Naive B cell (primary cell): Measurements from ENCODE around the gene ABCC3. TPM values are rescaled to one million over a fixed set of nuclear protein-coding genes. Genes with fewer than 3 reads are reported as not detected.
A peak's percentile ranks its signal among the peaks of the same experiment; 100 is the strongest.
"Not testable (repeated sequence)": the region's sequence is repeated elsewhere in the genome, so short reads cannot be mapped to it uniquely, and the experiment has no call there.

Source experiments
- ATAC-seq, 2 donors: fragments of 150-1000 bp; cut with Tn5 transposase; 2 replicates each; pipeline ENCODE4 v1.10.0; 2021; ENCODE audit warnings: low read depth in 2 of 2, mild to moderate bottlenecking in 2 of 2, moderate library complexity in 2 of 2
- DNase-seq: peaks from one replicate; pipeline ENCODE4 v3.0.0; 2022
- H3K27ac Mint-ChIP-seq, 6 donors: one replicate each; pipeline ENCODE4 v1.8.0; 2020 to 2022; ENCODE audit warnings: mild to moderate bottlenecking in 6 of 6, mixed read lengths in 6 of 6, moderate library complexity in 5 of 6, inconsistent platforms in 2 of 6
- H3K27me3 Mint-ChIP-seq, 3 donors: one replicate each; pipeline ENCODE4 v1.8.0; 2021 to 2022; ENCODE audit warnings: mixed read lengths in 3 of 3, mild to moderate bottlenecking in 1 of 3
- H3K36me3 Mint-ChIP-seq, 2 donors: one replicate each; pipeline ENCODE4 v1.8.0; 2020 to 2022; ENCODE audit warnings: mixed read lengths in 2 of 2, inconsistent platforms in 1 of 2, mild to moderate bottlenecking in 1 of 2
- H3K4me1 Mint-ChIP-seq, 3 donors: one replicate each; pipeline ENCODE4 v1.8.0; 2020 to 2022; ENCODE audit warnings: mixed read lengths in 3 of 3, inconsistent platforms in 1 of 3, mild to moderate bottlenecking in 1 of 3, moderate library complexity in 1 of 3
- H3K4me3 Mint-ChIP-seq, 8 donors: one replicate each; pipeline ENCODE4 v1.8.0; 2020 to 2022; ENCODE audit warnings: mild to moderate bottlenecking in 8 of 8, mixed read lengths in 8 of 8, moderate library complexity in 8 of 8, inconsistent platforms in 2 of 8
- H3K9me3 Mint-ChIP-seq, 7 donors: one replicate each; pipeline ENCODE4 v1.8.0; 2020 to 2022; ENCODE audit warnings: mixed read lengths in 7 of 7, mild to moderate bottlenecking in 5 of 7, inconsistent platforms in 2 of 7, moderate library complexity in 1 of 7
- polyA plus RNA-seq, 6 donors: library from polyadenylated mRNA; unstranded; fragments of 300-500 nt; fragmentation: Illumina TruSeq; gene quantifications; one replicate each; pipeline ENCODE4 v1.2.3, GENCODE V29; 2021; ENCODE audit warnings: low read depth in 6 of 6

Gene ABCC3
- polyA plus RNA-seq, 6 donors from 2014 or later, result 0.44 to 0.99 (median 0.76) TPM; not detected in 2

- Mint-ChIP-seq H3K4me1 (peaks cover 0 to 6% (median 0%) of the 10 kb centered on the region in 3 donors), H3K36me3 (peaks cover 0 to 8% of the 10 kb centered on the region in 2 donors), H3K27me3 (no peaks in the 10 kb centered on the region), H3K9me3 (no peaks in the 10 kb centered on the region), H3K27ac (peak overlapping the region in 1 of 6 donors; percentile 23), H3K4me3 (peak overlapping the region in 1 of 8 donors; percentile 66)
- no peak for ATAC-seq
- no peak for DNase-seq
These were observed 57.9 kb downstream of the ABCC3 start for GRCh38 chr17:50692448-50693035.

DNA sequence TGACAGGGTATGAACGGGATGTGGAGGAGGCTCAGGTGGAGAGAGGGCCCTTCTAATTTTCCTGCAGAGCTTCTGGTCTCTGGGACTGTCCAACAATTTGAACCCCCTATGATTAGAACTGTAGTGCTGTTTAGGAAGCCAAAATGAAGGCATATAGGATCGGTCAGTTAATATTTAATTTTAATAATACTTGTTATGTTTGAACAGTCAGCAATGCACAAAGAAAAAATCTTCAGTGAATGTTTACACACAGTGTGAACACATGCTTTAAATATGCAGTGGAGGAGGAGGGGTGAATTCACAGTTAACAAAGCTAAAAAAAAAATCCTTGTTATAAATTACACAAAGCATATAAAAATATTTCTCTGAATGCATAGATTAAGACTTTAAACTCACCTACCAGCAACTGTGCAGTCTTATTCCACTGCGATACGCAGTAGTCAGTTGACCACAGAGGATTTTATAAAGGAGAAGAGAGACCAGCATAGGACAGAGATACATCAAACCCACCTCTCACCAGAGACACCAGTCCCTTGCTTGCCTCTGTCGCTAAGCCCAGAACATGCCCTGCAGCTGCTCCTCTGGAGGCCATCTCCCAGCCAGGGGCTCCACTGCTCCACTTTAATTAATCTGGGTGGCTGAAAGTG is 58.5 kb downstream of the ABCC3 start:
- Mint-ChIP-seq H3K36me3 (peaks cover under 1 to 8% of the 10 kb centered on the region in 2 donors), H3K9me3 (no peaks in the 10 kb centered on the region), H3K4me1 (peaks cover 0 to 7% (median 0%) of the 10 kb centered on the region in 3 donors), H3K27me3 (no peaks in the 10 kb centered on the region), H3K27ac (no peak overlapping the region), H3K4me3 (peak overlapping the region in 1 of 8 donors; percentile 66)
- ATAC-seq (no peak), DNase-seq (no peak)

GRCh38 chr17:50696365-50696879 is 61.7 kb downstream of the ABCC3 start:
- Mint-ChIP-seq H3K27ac (no peak overlapping the region), H3K27me3 (no peaks in the 10 kb centered on the region), H3K9me3 (no peaks in the 10 kb centered on the region), H3K4me3 (no peak overlapping the region), H3K36me3 (peaks cover 5 to 8% of the 10 kb centered on the region in 2 donors), H3K4me1 (peaks cover 0 to 7% (median 3%) of the 10 kb centered on the region in 3 donors)
- ATAC-seq (no peak), DNase-seq (no peak)

DNA sequence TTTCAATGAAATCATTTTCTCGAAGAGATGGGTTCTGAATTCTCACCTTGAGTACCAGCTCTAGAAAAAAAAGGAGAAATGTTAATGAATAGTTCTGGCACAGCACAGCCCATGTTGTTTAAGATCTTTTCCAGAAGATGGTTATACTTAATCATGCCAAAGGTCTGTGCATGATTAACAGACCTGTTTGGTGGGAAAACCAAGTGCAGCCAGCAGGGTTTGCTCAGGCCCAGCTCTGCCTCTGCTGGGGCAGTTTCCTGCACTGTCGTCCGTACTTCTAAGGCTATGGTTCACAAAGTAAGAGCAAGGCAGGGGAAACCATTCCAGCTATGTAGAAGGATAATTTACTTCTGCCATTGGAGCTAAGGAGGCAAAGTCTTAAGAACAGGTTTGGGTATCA is 62.4 kb downstream of the ABCC3 start:
- no peaks in the 10 kb centered on the region for H3K27me3 Mint-ChIP-seq
- ATAC-seq (no peak), DNase-seq (no peak)
- H3K4me3 Mint-ChIP-seq, result no peak overlapping the region
- peaks cover 3 to 12% (median 4%) of the 10 kb centered on the region in 3 donors for H3K4me1 Mint-ChIP-seq
- peaks cover 5 to 8% of the 10 kb centered on the region in 2 donors for H3K36me3 Mint-ChIP-seq
- no peaks in the 10 kb centered on the region for H3K9me3 Mint-ChIP-seq
- H3K27ac Mint-ChIP-seq, result peak overlapping the region in 1 of 6 donors; percentile 20

DNA sequence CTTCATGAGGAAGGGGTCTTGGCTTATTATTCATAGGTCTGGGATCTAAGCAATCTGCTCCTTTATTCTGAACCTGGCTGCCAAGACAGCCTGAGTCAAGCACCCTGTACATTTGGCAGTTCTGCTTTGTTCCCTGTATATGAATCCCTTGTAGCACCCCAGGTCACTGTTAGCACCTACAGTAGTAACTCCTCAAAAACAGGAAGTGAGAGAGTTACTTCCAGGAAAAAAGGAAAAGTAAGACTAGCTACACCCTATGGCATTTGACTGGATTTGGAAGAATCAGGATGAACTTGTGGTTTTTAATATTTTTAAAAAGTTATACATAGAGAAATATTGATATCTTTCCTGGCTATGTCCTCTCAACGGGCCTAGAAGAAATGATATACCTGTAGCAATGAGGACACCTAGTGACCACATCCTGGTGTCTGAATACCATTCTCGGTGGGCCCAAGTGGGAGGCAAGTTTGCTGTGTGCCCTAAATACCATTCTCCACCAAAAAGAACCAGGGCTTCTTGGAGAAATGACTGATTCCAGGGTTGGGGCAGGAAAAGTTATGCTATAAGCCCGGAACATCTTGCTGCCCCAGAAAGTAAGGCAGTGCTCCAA is 63.1 kb downstream of the ABCC3 start:
- H3K4me3 Mint-ChIP-seq, result no peak overlapping the region
- no peaks in the 10 kb centered on the region for H3K27me3 Mint-ChIP-seq
- peak overlapping the region in 1 of 6 donors; percentile 18 for H3K27ac Mint-ChIP-seq
- peaks cover 5 to 16% (median 6%) of the 10 kb centered on the region in 3 donors for H3K4me1 Mint-ChIP-seq
- no peak for DNase-seq
- ATAC-seq, result no peak
- peaks cover 5 to 8% of the 10 kb centered on the region in 2 donors for H3K36me3 Mint-ChIP-seq
- H3K9me3 Mint-ChIP-seq, result no peaks in the 10 kb centered on the region

- Mint-ChIP-seq H3K27ac (peak overlapping the region in 2 of 6 donors; percentile 34 to 82), H3K36me3 (peaks cover 11 to 13% of the 10 kb centered on the region in 2 donors), H3K4me1 (peaks cover 14 to 27% (median 21%) of the 10 kb centered on the region in 3 donors)
These were observed 64.7 kb downstream of the ABCC3 start for GRCh38 chr17:50699410-50699809.

DNA sequence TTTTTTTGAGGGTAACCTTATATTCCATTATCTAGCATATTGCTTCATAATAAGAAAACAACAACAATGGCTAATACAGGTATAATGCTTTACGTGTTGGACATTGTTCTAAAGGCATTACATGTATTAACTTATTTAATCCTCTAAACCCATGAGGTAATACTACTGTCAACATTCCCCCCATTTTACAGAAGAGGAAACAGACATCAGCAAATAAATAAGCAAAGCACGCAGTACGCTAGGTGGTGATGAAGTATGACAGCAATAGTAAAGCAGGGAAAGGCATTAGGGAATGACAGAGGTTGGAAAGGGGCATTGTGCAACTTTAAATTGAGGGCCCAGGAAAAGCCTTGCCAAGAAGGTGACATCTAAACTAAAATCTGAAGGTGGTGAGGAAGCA is 68.5 kb downstream of the ABCC3 start:
- no peak for DNase-seq
- Mint-ChIP-seq H3K27me3 (no peaks in the 10 kb centered on the region), H3K4me1 (peaks cover 22 to 46% (median 25%) of the 10 kb centered on the region in 3 donors), H3K4me3 (peak overlapping the region in 2 of 8 donors; percentile 9 to 84), H3K27ac (peak overlapping the region in 5 of 6 donors; percentile 13 to 76 (median 51)), H3K9me3 (no peaks in the 10 kb centered on the region), H3K36me3 (peaks cover 4 to 10% of the 10 kb centered on the region in 2 donors)
- ATAC-seq, result no peak

More at GRCh38 chr17:50699410-50699809, 64.7 kb downstream of the ABCC3 start:
- no peak for ATAC-seq
- DNase-seq, result no peak
- Mint-ChIP-seq H3K27me3 (no peaks in the 10 kb centered on the region), H3K9me3 (no peaks in the 10 kb centered on the region), H3K4me3 (no peak overlapping the region)

DNA sequence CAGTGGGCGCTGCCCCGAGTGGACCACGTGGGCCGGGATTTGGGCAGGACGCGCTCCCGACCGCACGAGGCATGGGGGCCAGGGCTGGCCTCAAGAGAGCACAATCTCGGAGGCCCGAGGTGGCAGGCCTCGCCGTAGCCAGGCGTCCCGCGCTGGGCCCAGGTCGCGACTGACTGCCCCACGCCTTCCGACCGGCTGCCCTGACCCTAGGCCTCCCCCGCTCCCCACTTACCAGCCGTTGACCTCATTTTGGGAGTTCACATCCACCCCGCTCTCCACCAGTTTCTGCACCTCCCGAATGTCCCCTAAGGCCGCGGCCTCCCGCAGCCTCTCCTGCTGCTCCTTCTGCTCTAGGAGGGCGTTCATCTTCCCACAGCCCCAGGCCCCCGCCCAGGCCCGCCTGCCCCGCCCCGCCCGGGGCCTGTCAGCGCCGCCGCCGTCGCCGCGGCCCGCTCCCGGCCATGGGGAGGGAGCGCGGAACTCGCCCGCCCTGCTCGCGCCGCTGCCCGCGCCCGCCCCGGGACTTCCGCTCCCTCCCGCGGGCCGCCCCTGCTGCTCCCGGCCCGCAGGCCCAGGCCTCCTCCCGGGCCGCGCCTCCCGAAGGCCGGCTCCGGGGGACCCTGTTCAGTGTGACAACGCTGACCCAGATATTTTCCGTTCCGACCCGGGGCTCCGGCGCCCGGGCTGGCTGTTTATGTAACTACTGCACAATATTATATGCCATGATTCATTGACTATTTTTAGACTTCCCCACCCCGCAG is 72.8 kb downstream of the ABCC3 start, which contains the start of gene ANKRD40:
Gene ANKRD40 (minus strand): TSS at position 626 of the 761 bp plus-strand sequence. CDS start 260 bp downstream, at position 366.
- peaks cover 32 to 59% (median 33%) of the 10 kb centered on the region in 3 donors for H3K4me1 Mint-ChIP-seq
- DNase-seq (peak; percentile 89), ATAC-seq (peak; percentile 85 to 86)
- no peaks in the 10 kb centered on the region for H3K27me3 Mint-ChIP-seq
- no peaks in the 10 kb centered on the region for H3K9me3 Mint-ChIP-seq
- H3K27ac Mint-ChIP-seq, result peak within 1 kb of the TSS; percentile 93 to 99 (median 99)
- H3K4me3 Mint-ChIP-seq, result peak within 1 kb of the TSS; percentile 84 to 99 (median 95)
- H3K36me3 Mint-ChIP-seq, result peaks cover 4 to 5% of the 10 kb centered on the region in 2 donors

DNA sequence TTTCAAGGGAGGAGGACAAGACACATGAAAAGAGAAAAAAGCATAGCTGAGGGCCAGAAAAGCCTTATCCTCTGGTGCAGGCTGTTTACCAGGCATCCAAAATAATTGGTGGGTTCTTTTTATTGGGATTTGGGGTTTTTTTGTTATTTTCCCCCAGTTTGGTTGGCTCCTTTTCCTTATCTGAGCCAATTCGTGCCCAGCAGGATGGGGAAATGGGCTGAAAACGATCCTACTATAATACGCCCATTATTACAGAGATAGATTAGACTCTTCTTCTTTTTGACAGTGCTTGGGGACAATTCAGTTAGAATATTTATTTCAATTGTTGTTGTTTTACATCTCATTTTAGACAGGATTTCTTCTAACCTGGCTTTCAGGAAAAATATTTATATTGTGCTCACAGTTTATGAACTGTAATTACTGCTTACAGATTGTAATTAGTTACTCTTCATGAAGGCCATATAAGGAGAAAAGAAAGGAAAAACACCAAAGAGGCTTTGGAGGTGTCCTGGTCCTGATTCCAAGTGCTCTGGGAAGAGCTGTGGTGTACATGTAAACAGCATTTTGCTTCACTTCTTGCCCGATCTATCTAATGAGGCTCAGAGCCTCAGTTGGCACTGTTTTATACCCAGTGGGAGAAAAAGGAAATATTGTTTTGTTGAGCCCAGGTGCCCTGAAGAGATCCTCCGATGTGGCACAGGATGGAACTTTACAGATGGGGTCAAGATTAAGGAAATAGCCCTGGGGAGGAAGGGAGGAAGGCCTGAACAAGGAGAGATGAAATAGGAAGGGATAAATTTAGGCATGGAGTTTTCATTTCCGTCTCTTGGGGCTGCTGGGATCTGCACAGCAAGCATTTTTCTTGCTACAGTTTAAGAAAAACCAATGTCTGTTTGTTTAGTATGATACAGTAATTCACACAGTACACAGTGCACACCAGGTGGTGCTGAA is 73.6 kb downstream of the ABCC3 start:
- no peaks in the 10 kb centered on the region for H3K27me3 Mint-ChIP-seq
- H3K4me1 Mint-ChIP-seq, result peaks cover 29 to 53% (median 30%) of the 10 kb centered on the region in 3 donors
- ATAC-seq (peak; percentile 10), DNase-seq (no peak)
- peak overlapping the region; percentile 84 to 99 (median 95) for H3K4me3 Mint-ChIP-seq
- peaks cover 4 to 5% of the 10 kb centered on the region in 2 donors for H3K36me3 Mint-ChIP-seq
- no peaks in the 10 kb centered on the region for H3K9me3 Mint-ChIP-seq
- H3K27ac Mint-ChIP-seq, result peak overlapping the region; percentile 93 to 99 (median 98)

DNA sequence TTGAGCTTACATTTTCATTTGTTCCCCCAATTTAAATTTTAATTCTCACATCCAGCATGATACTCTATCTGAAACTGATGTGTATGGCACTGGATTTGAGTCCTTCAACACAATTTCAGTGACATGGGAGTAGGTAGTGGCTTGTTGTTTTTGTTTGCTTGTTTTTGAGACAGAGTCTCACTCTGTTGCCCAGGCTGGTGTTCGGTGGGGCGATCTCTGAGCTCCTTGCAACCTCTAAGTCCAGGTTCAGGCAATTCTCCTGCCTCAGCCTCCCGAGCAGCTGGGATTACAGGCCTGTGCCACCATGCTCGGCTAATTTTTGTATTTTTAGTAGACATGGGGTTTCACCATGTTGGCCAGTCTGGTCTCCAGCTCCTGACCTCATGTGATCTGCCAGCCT is 74.4 kb downstream of the ABCC3 start:
- H3K4me1 Mint-ChIP-seq, result peaks cover 22 to 46% (median 23%) of the 10 kb centered on the region in 3 donors
- H3K4me3 Mint-ChIP-seq, result peak overlapping the region in 6 of 8 donors; percentile 9 to 96 (median 91)

GRCh38 chr17:50710025-50710424 is 75.3 kb downstream of the ABCC3 start:
- no peaks in the 10 kb centered on the region for H3K9me3 Mint-ChIP-seq
- H3K27ac Mint-ChIP-seq, result peak overlapping the region in 1 of 6 donors; percentile 91
- ATAC-seq, result no peak
- peak overlapping the region in 2 of 8 donors; percentile 38 to 47 for H3K4me3 Mint-ChIP-seq
- no peaks in the 10 kb centered on the region for H3K36me3 Mint-ChIP-seq
- peaks cover 21 to 39% (median 22%) of the 10 kb centered on the region in 3 donors for H3K4me1 Mint-ChIP-seq
- no peak for DNase-seq
- H3K27me3 Mint-ChIP-seq, result no peaks in the 10 kb centered on the region

More for the DNA sequence above, 74.4 kb downstream of the ABCC3 start:
- H3K27ac Mint-ChIP-seq, result peak overlapping the region in 5 of 6 donors; percentile 32 to 99 (median 97)
- not testable (repeated sequence) for H3K27me3 Mint-ChIP-seq, H3K36me3 Mint-ChIP-seq, ATAC-seq, DNase-seq, H3K9me3 Mint-ChIP-seq

DNA sequence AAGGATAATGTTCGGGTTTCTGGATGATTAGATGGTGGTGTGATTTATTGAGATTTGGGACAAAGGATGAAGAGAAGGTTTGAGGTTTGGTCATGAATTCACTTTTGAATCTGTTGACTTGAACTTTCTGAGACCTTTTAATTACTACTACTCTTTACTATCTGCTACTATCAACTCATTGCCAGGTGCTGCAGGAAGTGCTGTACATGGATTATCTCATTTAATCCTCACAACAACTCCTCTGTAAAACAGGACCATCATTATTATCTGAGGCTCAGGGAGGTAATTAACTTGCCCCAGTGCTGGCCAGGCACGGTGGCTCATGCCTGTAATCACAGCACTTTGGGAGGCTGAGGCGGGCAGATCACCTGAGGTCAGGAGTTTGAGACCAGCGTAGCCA is 76.0 kb downstream of the ABCC3 start:
- H3K9me3 Mint-ChIP-seq, result no peaks in the 10 kb centered on the region
- no peaks in the 10 kb centered on the region for H3K36me3 Mint-ChIP-seq
- DNase-seq (no peak), ATAC-seq (no peak)
- H3K27me3 Mint-ChIP-seq, result no peaks in the 10 kb centered on the region
- H3K4me3 Mint-ChIP-seq, result peak overlapping the region in 1 of 8 donors; percentile 8
- H3K27ac Mint-ChIP-seq, result peak overlapping the region in 1 of 6 donors; percentile 69
- peaks cover 20 to 34% (median 21%) of the 10 kb centered on the region in 3 donors for H3K4me1 Mint-ChIP-seq
